ENCODE measurements around the gene ZEB2. TPM values are rescaled to one million over a fixed set of nuclear protein-coding genes. Genes with fewer than 3 reads are reported as not detected.

ZEB2 gene
- total RNA-seq, 2 experiments from 2014 or later, result 13.5 to 14.9 TPM

DNA sequence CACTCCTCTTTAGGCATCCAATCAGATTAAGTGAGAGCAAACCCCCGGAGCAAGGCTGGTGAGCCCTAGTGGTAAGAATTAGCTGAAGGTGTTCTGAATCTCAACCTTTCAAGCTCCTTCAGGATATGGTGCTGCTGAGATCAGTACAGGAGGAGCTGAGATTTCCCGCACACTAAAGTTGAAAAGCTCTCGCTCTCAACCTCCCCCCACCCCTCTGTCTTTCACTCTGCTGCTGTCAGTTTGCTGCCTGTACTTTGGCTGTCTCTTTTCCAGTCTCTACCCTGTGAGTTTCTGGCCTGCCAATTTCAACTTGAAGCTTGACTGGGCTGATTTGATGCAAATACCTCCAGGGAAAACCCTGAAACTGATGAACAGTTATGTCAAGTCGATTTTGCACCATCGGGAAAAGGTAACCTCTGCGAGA lies 15.7 kb downstream of the ZEB2 start:
- ATAC-seq, result no peak
- ChIA-PET CTCF (no interaction called here), POLR2A (no interaction called here)
- no peak for DNase-seq
- TF ChIP-seq, protein P1, sequence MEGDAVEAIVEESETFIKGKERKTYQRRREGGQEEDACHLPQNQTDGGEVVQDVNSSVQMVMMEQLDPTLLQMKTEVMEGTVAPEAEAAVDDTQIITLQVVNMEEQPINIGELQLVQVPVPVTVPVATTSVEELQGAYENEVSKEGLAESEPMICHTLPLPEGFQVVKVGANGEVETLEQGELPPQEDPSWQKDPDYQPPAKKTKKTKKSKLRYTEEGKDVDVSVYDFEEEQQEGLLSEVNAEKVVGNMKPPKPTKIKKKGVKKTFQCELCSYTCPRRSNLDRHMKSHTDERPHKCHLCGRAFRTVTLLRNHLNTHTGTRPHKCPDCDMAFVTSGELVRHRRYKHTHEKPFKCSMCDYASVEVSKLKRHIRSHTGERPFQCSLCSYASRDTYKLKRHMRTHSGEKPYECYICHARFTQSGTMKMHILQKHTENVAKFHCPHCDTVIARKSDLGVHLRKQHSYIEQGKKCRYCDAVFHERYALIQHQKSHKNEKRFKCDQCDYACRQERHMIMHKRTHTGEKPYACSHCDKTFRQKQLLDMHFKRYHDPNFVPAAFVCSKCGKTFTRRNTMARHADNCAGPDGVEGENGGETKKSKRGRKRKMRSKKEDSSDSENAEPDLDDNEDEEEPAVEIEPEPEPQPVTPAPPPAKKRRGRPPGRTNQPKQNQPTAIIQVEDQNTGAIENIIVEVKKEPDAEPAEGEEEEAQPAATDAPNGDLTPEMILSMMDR (IDR thresholded peaks at IDR 0.05), result no peak
- no peak overlapping the region for H3K27ac Mint-ChIP-seq
- H3K4me1 Mint-ChIP-seq (ENCODE audit: low read depth), result peaks cover 47% of the 10 kb centered on the region
- intact Hi-C loops (cut with micrococcal nuclease), result no loop called here
- H3K4me3 Mint-ChIP-seq, result no peak overlapping the region
- no peaks in the 10 kb centered on the region for H3K27me3 Mint-ChIP-seq
- no peaks in the 10 kb centered on the region for H3K9me3 Mint-ChIP-seq
- peaks cover 1% of the 10 kb centered on the region for H3K36me3 Mint-ChIP-seq (ENCODE audit: low read depth)

DNA sequence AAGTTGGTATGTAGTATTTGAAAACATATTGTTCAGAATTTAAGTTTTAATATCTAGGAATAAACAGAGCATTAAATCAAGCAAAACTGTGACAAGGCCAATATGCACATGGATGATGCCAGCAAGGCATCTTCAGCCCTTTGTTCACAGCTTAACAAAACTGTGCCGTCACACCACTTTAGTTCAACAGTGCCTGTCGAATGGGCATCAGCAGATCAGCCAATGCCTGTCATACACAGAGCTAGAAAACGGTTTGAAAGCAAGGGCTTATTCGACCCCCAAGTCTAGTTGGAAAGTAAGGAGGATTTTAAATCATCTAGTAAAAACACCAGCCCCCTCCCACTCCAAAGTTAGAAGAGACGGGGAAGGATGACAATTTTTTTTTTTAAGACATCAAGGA lies 16.7 kb downstream of the ZEB2 start:
- no peak for DNase-seq
- H3K36me3 Mint-ChIP-seq (ENCODE audit: low read depth), result peaks cover 3% of the 10 kb centered on the region
- TF ChIP-seq, protein P1 (IDR thresholded peaks at IDR 0.05), result no peak
- H3K27ac Mint-ChIP-seq, result no peak overlapping the region
- ChIA-PET CTCF (interaction anchor here (0.9 to 1.2 kb wide), 3 partner anchors 16 to 488 kb away, joined by 3 to 5 read pairs (median 3); no protein-coding TSS in a partner anchor), POLR2A (no interaction called here)
- H3K9me3 Mint-ChIP-seq, result no peaks in the 10 kb centered on the region
- intact Hi-C loops (cut with micrococcal nuclease), result no loop called here
- ATAC-seq, result no peak
- peaks cover 43% of the 10 kb centered on the region for H3K4me1 Mint-ChIP-seq (ENCODE audit: low read depth)
- H3K27me3 Mint-ChIP-seq, result no peaks in the 10 kb centered on the region
- no peak overlapping the region for H3K4me3 Mint-ChIP-seq

GRCh38 chr2:144502369-144502768 lies 17.6 kb downstream of the ZEB2 start:
- CTCF ChIA-PET, result interaction anchor here (0.9 to 1.2 kb wide), 3 partner anchors 15 to 487 kb away, joined by 3 to 5 read pairs (median 3); no protein-coding TSS in a partner anchor
- Mint-ChIP-seq H3K9me3 (no peaks in the 10 kb centered on the region), H3K4me3 (no peak overlapping the region), H3K27ac (no peak overlapping the region), H3K36me3 (ENCODE audit: low read depth) (peaks cover 5% of the 10 kb centered on the region), H3K4me1 (ENCODE audit: low read depth) (peaks cover 34% of the 10 kb centered on the region), H3K27me3 (no peaks in the 10 kb centered on the region)
- TF ChIP-seq, protein P1 (IDR thresholded peaks at IDR 0.05), result no peak
- POLR2A ChIA-PET, result no interaction called here
- DNase-seq, result no peak
- no peak for ATAC-seq
- intact Hi-C loops (cut with micrococcal nuclease), result no loop called here

- Mint-ChIP-seq H3K9me3 (no peaks in the 10 kb centered on the region), H3K27me3 (no peaks in the 10 kb centered on the region), H3K27ac (no peak overlapping the region), H3K4me1 (ENCODE audit: low read depth) (peaks cover 33% of the 10 kb centered on the region), H3K36me3 (ENCODE audit: low read depth) (peaks cover 6% of the 10 kb centered on the region), H3K4me3 (no peak overlapping the region)
- intact Hi-C loops (cut with micrococcal nuclease), result no loop called here
- no peak for DNase-seq
- TF ChIP-seq, protein P1 (IDR thresholded peaks at IDR 0.05), result no peak
- ChIA-PET CTCF (no interaction called here), POLR2A (no interaction called here)
- ATAC-seq, result no peak
These were observed 18.3 kb downstream of the ZEB2 start for GRCh38 chr2:144501627-144502026.

DNA sequence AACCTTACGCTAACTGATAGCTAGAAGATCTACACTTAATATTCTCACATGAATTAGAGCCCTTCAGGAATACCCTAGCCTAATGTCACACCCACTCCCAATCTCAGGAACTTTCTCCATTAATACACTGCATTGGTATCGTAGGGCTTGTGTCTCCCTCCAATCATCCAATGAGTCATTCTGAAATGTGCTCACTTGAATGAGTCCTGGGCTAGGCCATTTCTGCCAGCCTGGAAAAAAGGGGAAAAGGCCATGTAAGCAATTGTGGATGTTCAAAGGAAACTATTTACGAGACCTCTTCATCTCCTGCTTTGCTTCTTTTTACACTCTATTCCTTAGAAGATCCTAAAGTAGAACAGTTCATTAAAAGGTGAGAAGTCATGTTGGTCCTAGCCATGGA lies 18.8 kb downstream of the ZEB2 start:
- no peak for DNase-seq
- Mint-ChIP-seq H3K27me3 (no peaks in the 10 kb centered on the region), H3K27ac (no peak overlapping the region), H3K9me3 (no peaks in the 10 kb centered on the region), H3K4me1 (ENCODE audit: low read depth) (peaks cover 28% of the 10 kb centered on the region), H3K4me3 (no peak overlapping the region), H3K36me3 (ENCODE audit: low read depth) (peaks cover 6% of the 10 kb centered on the region)
- POLR2A ChIA-PET, result no interaction called here
- TF ChIP-seq, protein P1 (IDR thresholded peaks at IDR 0.05), result no peak
- no peak for ATAC-seq
- CTCF ChIA-PET, result no interaction called here
- intact Hi-C loops (cut with micrococcal nuclease), result no loop called here

Data from activated CD8-positive, alpha-beta T cell treated with anti-CD3 and anti-CD28 coated beads for 36 hours (primary cell).